ENCODE data around the gene DSG4. TPM values are rescaled to one million over a fixed set of nuclear protein-coding genes. Genes with fewer than 3 reads are reported as not detected.

Gene DSG4
- total RNA-seq, 1 donor = not detected

- Histone ChIP-seq H3K9me3 (ENCODE audit: low read depth, low read length) (no peaks in the 10 kb centered on the region), H2AFZ (ENCODE audit: low read length) (no peak overlapping the region), H3K4me1 (ENCODE audit: insufficient read depth, low read length) (no peaks in the 10 kb centered on the region), H3K4me3 (ENCODE audit: insufficient read depth, low read length) (no peak overlapping the region), H3K27me3 (ENCODE audit: insufficient read depth, low read length) (no peaks in the 10 kb centered on the region), H3K4me2 (ENCODE audit: insufficient read depth, low read length) (no peak overlapping the region), H3K27ac (ENCODE audit: low read depth, low read length) (no peak overlapping the region), H3K79me2 (ENCODE audit: insufficient read depth, low read length) (no peaks in the 10 kb centered on the region), H3K36me3 (ENCODE audit: insufficient read depth, low read length) (no peaks in the 10 kb centered on the region), H4K20me1 (ENCODE audit: insufficient read depth, low read length) (no peaks in the 10 kb centered on the region)
- no peak for TF ChIP-seq CTCF (IDR thresholded peaks at IDR 0.05; ENCODE audit: extremely low read depth, low read depth, low read length)
- DNase-seq (ENCODE audit: insufficient read length, low spot score, missing footprints) = no peak
Observed at GRCh38 chr18:31407649-31408048, 31.1 kb downstream of the DSG4 start.

GRCh38 chr18:31409276-31409675, 32.7 kb downstream of the DSG4 start:
- no peak overlapping the region for H2AFZ ChIP-seq (ENCODE audit: low read length)
- H3K27ac ChIP-seq (ENCODE audit: low read depth, low read length) = no peak overlapping the region
- no peak for DNase-seq (ENCODE audit: insufficient read length, low spot score, missing footprints)
- no peak overlapping the region for H3K4me3 ChIP-seq (ENCODE audit: insufficient read depth, low read length)
- TF ChIP-seq CTCF (IDR thresholded peaks at IDR 0.05; ENCODE audit: extremely low read depth, low read depth, low read length) = no peak
- H3K9me3 ChIP-seq (ENCODE audit: low read depth, low read length) = peaks cover 2% of the 10 kb centered on the region
- H3K4me2 ChIP-seq (ENCODE audit: insufficient read depth, low read length) = no peak overlapping the region
- no peaks in the 10 kb centered on the region for H3K79me2 ChIP-seq (ENCODE audit: insufficient read depth, low read length)
- no peaks in the 10 kb centered on the region for H4K20me1 ChIP-seq (ENCODE audit: insufficient read depth, low read length)
- H3K4me1 ChIP-seq (ENCODE audit: insufficient read depth, low read length) = no peaks in the 10 kb centered on the region
- H3K27me3 ChIP-seq (ENCODE audit: insufficient read depth, low read length) = no peaks in the 10 kb centered on the region
- no peaks in the 10 kb centered on the region for H3K36me3 ChIP-seq (ENCODE audit: insufficient read depth, low read length)

GRCh38 chr18:31410716-31411483, 34.3 kb downstream of the DSG4 start:
- TF ChIP-seq CTCF (IDR thresholded peaks at IDR 0.05; ENCODE audit: extremely low read depth, low read depth, low read length) = no peak
- Histone ChIP-seq H3K27ac (ENCODE audit: low read depth, low read length) (no peak overlapping the region), H3K9me3 (ENCODE audit: low read depth, low read length) (peaks cover 2% of the 10 kb centered on the region), H3K79me2 (ENCODE audit: insufficient read depth, low read length) (no peaks in the 10 kb centered on the region), H3K36me3 (ENCODE audit: insufficient read depth, low read length) (no peaks in the 10 kb centered on the region), H3K4me1 (ENCODE audit: insufficient read depth, low read length) (no peaks in the 10 kb centered on the region), H2AFZ (ENCODE audit: low read length) (no peak overlapping the region), H4K20me1 (ENCODE audit: insufficient read depth, low read length) (no peaks in the 10 kb centered on the region), H3K27me3 (ENCODE audit: insufficient read depth, low read length) (no peaks in the 10 kb centered on the region), H3K4me3 (ENCODE audit: insufficient read depth, low read length) (no peak overlapping the region), H3K4me2 (ENCODE audit: insufficient read depth, low read length) (no peak overlapping the region)
- DNase-seq (ENCODE audit: insufficient read length, low spot score, missing footprints) = no peak

- Histone ChIP-seq H3K79me2 (ENCODE audit: insufficient read depth, low read length) (no peaks in the 10 kb centered on the region), H3K36me3 (ENCODE audit: insufficient read depth, low read length) (no peaks in the 10 kb centered on the region), H2AFZ (ENCODE audit: low read length) (no peak overlapping the region), H3K27ac (ENCODE audit: low read depth, low read length) (no peak overlapping the region), H3K4me1 (ENCODE audit: insufficient read depth, low read length) (no peaks in the 10 kb centered on the region), H3K27me3 (ENCODE audit: insufficient read depth, low read length) (no peaks in the 10 kb centered on the region), H3K4me2 (ENCODE audit: insufficient read depth, low read length) (no peak overlapping the region), H3K4me3 (ENCODE audit: insufficient read depth, low read length) (no peak overlapping the region), H4K20me1 (ENCODE audit: insufficient read depth, low read length) (no peaks in the 10 kb centered on the region), H3K9me3 (ENCODE audit: low read depth, low read length) (peaks cover 2% of the 10 kb centered on the region)
- TF ChIP-seq CTCF (IDR thresholded peaks at IDR 0.05; ENCODE audit: extremely low read depth, low read depth, low read length) = no peak
- DNase-seq (ENCODE audit: insufficient read length, low spot score, missing footprints) = no peak
Observed at GRCh38 chr18:31413137-31413536, 36.6 kb downstream of the DSG4 start.

Data from osteoblast (primary cell).